HG02623 (cell line): ENCODE measurements around the gene PRDM16.

Experiments
- ATAC-seq: cut with Tn5 transposase; IDR thresholded peaks from one replicate; pipeline ENCODE4 v1.9.1; 2021; ENCODE audit warnings: moderate library complexity; ENCODE audit not compliant: unreplicated experiment

The PRDM16 gene

GRCh38 chr1:3196577-3197245 lies 127.7 kb downstream of the PRDM16 start:
- ATAC-seq = no peak

- ATAC-seq = no peak
Measured at GRCh38 chr1:3197781-3198316, 128.8 kb downstream of the PRDM16 start.

GRCh38 chr1:3198371-3199271 lies 129.6 kb downstream of the PRDM16 start:
- ATAC-seq = no peak

GRCh38 chr1:3204725-3205124 lies 135.7 kb downstream of the PRDM16 start:
- ATAC-seq = no peak

GRCh38 chr1:3205815-3206214 lies 136.8 kb downstream of the PRDM16 start:
- no peak for ATAC-seq

GRCh38 chr1:3206696-3207095 lies 137.7 kb downstream of the PRDM16 start:
- no peak for ATAC-seq

GRCh38 chr1:3207217-3207848 lies 138.3 kb downstream of the PRDM16 start:
- no peak for ATAC-seq

GRCh38 chr1:3208819-3209200 lies 139.8 kb downstream of the PRDM16 start:
- no peak for ATAC-seq

- no peak for ATAC-seq
Measured at GRCh38 chr1:3209201-3209600, 140.2 kb downstream of the PRDM16 start.

GRCh38 chr1:3211582-3212375 lies 142.8 kb downstream of the PRDM16 start:
- ATAC-seq = no peak

- ATAC-seq = no peak
Measured at GRCh38 chr1:3212453-3213355, 143.7 kb downstream of the PRDM16 start.

GRCh38 chr1:3213730-3214129 lies 144.7 kb downstream of the PRDM16 start:
- no peak for ATAC-seq

GRCh38 chr1:3215198-3216014 lies 146.4 kb downstream of the PRDM16 start:
- ATAC-seq = no peak

GRCh38 chr1:3216015-3216391 lies 147.0 kb downstream of the PRDM16 start:
- ATAC-seq = no peak

- no peak for ATAC-seq
Measured at GRCh38 chr1:3217181-3217641, 148.2 kb downstream of the PRDM16 start.

GRCh38 chr1:3217979-3218679 lies 149.1 kb downstream of the PRDM16 start:
- ATAC-seq = no peak

GRCh38 chr1:3219005-3219790 lies 150.2 kb downstream of the PRDM16 start:
- no peak for ATAC-seq
